Stomach (tissue), 9 donors: ENCODE results near the gene S1PR3. TPM values are rescaled to one million over a fixed set of nuclear protein-coding genes. Genes with fewer than 3 reads are reported as not detected.

ENCODE experiments used
- DNase-seq, 2 donors: peaks; one replicate each; pipeline versions ENCODE4 v3.0.0 to v3.0.0-alpha.2; 2013 to 2019
- H3K27ac ChIP-seq, 5 donors: fragments of 200-600 bp in 4 of 5; sonication (generic) in 4 of 5; one replicate each; pipeline ENCODE4 v1.5.1; 2013 to 2019; ENCODE audit warnings: mild to moderate bottlenecking in 1 of 5, moderate library complexity in 1 of 5
- H3K27me3 ChIP-seq, 3 donors: fragments of 200-600 bp; sonication (generic); one replicate each; pipeline ENCODE4 v1.5.1; 2017 to 2019; ENCODE audit warnings: mixed run types in 1 of 3
- H3K36me3 ChIP-seq, 4 donors: fragments of 200-600 bp; sonication (generic); 1 replicate in 3 of 4; 2 replicates in 1 of 4; pipeline ENCODE4 v1.5.1; 2016 to 2019
- H3K4me1 ChIP-seq, 4 donors: fragments of 200-600 bp; sonication (generic); one replicate each; pipeline ENCODE4 v1.5.1; 2016 to 2019
- H3K4me3 ChIP-seq, 4 donors: fragments of 200-600 bp; sonication (generic) in 3 of 4; one replicate each; pipeline ENCODE4 v1.5.1; 2016 to 2019; ENCODE audit warnings: mild to moderate bottlenecking in 1 of 4
- H3K9me3 ChIP-seq, 4 donors: fragments of 200-600 bp; sonication (generic); one replicate each; pipeline ENCODE4 v1.5.1; 2016 to 2019
- CTCF ChIP-seq, 7 experiments: fragments of 450-650 bp in 4 of 7; fragments of 200-600 bp in 3 of 7; sonication (generic) in 3 of 7; IDR thresholded peaks; one replicate each; pipeline ENCODE4 v1.5.1; 2016 to 2019; ENCODE audit warnings: antibody characterized with exemption in 7 of 7, control low read depth in 2 of 7, mild to moderate bottlenecking in 1 of 7
- EP300 ChIP-seq: sonication (generic); formaldehyde crosslinking; IDR thresholded peaks from one replicate; pipeline ENCODE4 v1.6.1; 2017; ENCODE audit warnings: antibody characterized with exemption
- POLR2A ChIP-seq, 4 donors: fragments of 450-650 bp; IDR thresholded peaks; one replicate each; pipeline ENCODE4 v1.6.1; 2016; ENCODE audit warnings: antibody characterized with exemption in 4 of 4, control low read depth in 2 of 4, mild to moderate bottlenecking in 1 of 4, moderate library complexity in 1 of 4
- POLR2AphosphoS5 ChIP-seq, 3 donors: sonication (generic); formaldehyde crosslinking; IDR thresholded peaks; one replicate each; pipeline ENCODE4 v1.6.1; 2016; ENCODE audit warnings: antibody characterized with exemption in 3 of 3
- WGBS, 5 donors: extraction: QIAGEN DNeasy Blood & Tissue Kit in 3 of 5; methylation state at CpG; one replicate each; pipeline versions ENCODE4 v1.1.5 to v1.1.7; 2013 to 2018; 5-methylcytosine and 5-hydroxymethylcytosine counted together
- intact Hi-C: fragments of 100-400 bp; cut with DNase I; formaldehyde crosslinking; loops from one replicate; pipeline ENCODE4 v1.15.1; 2023; ENCODE audit warnings: low total_unique reads
- polyA plus RNA-seq, 3 donors: library from polyadenylated mRNA; stranded (reverse); fragments of 200-250 nt; gene quantifications; one replicate each; pipeline ENCODE4 v1.2.3, GENCODE V29; 2013
- total RNA-seq, 5 donors: library from RNA; depleted of rRNA; stranded (reverse); fragments of >200 nt; gene quantifications; one replicate each; pipeline versions ENCODE4 v1.1.0 to v1.2.3, GENCODE V29; 2014 to 2016
- donor health status: healthy with polysubstance abuse.
- donor health status: Bipolar disorder and iron deficiency.
- donor health status: healthy.

Gene S1PR3
- total and polyA plus RNA-seq, 8 donors, result 1.2 to 12.5 (median 8.7) TPM

GRCh38 chr9:89048616-89049015 is 57.3 kb downstream of the S1PR3 start:
- DNase-seq, result no peak
- no peaks in the 10 kb centered on the region for H3K4me1 ChIP-seq
- H3K27ac ChIP-seq, result no peak overlapping the region
- intact Hi-C loops, result no loop called here
- WGBS, 5 donors, result 91 to 97% (median 95%) methylated on average over 11 of the region's 11 CpGs
- no peak overlapping the region for H3K4me3 ChIP-seq
- TF ChIP-seq EP300 (no peak), POLR2AphosphoS5 (IDR thresholded peaks at IDR 0.05) (no peak), POLR2A (IDR thresholded peaks at IDR 0.05) (no peak), CTCF (IDR thresholded peaks at IDR 0.05) (no peak)
- no peaks in the 10 kb centered on the region for H3K9me3 ChIP-seq
- H3K27me3 ChIP-seq, result no peaks in the 10 kb centered on the region
- no peaks in the 10 kb centered on the region for H3K36me3 ChIP-seq

GRCh38 chr9:89049646-89050045 is 58.4 kb downstream of the S1PR3 start:
- H3K27ac ChIP-seq, result no peak overlapping the region
- no peaks in the 10 kb centered on the region for H3K36me3 ChIP-seq
- no peaks in the 10 kb centered on the region for H3K27me3 ChIP-seq
- H3K9me3 ChIP-seq, result no peaks in the 10 kb centered on the region
- 86 to 89% (median 87%) methylated on average over 8 of the region's 8 CpGs for WGBS, 5 donors
- intact Hi-C loops, result no loop called here
- H3K4me3 ChIP-seq, result no peak overlapping the region
- TF ChIP-seq POLR2A (IDR thresholded peaks at IDR 0.05) (no peak), CTCF (IDR thresholded peaks at IDR 0.05) (no peak), POLR2AphosphoS5 (IDR thresholded peaks at IDR 0.05) (no peak), EP300 (no peak)
- H3K4me1 ChIP-seq, result no peaks in the 10 kb centered on the region
- DNase-seq, result no peak

GRCh38 chr9:89051421-89052025 is 60.3 kb downstream of the S1PR3 start:
- no peak for DNase-seq
- Histone ChIP-seq H3K27ac (no peak overlapping the region), H3K9me3 (no peaks in the 10 kb centered on the region), H3K36me3 (no peaks in the 10 kb centered on the region), H3K4me3 (no peak overlapping the region), H3K4me1 (no peaks in the 10 kb centered on the region), H3K27me3 (no peaks in the 10 kb centered on the region)
- TF ChIP-seq CTCF (IDR thresholded peaks at IDR 0.05) (no peak), EP300 (no peak), POLR2A (IDR thresholded peaks at IDR 0.05) (no peak), POLR2AphosphoS5 (IDR thresholded peaks at IDR 0.05) (no peak)
- intact Hi-C loops, result no loop called here
- 71 to 84% (median 81%) methylated on average over 12 of the region's 12 CpGs for WGBS, 5 donors

- WGBS, 5 donors, result 85 to 88% (median 88%) methylated on average over 6 of the region's 6 CpGs
- DNase-seq, result no peak
- Histone ChIP-seq H3K4me1 (no peaks in the 10 kb centered on the region), H3K36me3 (no peaks in the 10 kb centered on the region), H3K27me3 (no peaks in the 10 kb centered on the region), H3K27ac (no peak overlapping the region), H3K9me3 (no peaks in the 10 kb centered on the region), H3K4me3 (no peak overlapping the region)
- intact Hi-C loops, result no loop called here
- TF ChIP-seq CTCF (IDR thresholded peaks at IDR 0.05) (no peak), POLR2AphosphoS5 (IDR thresholded peaks at IDR 0.05) (no peak), POLR2A (IDR thresholded peaks at IDR 0.05) (no peak), EP300 (no peak)
Measured at GRCh38 chr9:89052470-89053097, 61.3 kb downstream of the S1PR3 start.
